ENCODE data around the gene ACAN. TPM values are rescaled to one million over a fixed set of nuclear protein-coding genes. Genes with fewer than 3 reads are reported as not detected.

The ACAN gene
- total and polyA plus RNA-seq, 10 of the 15 experiments (the other 5 are each of a cell fraction or from before 2014, with no cell fraction given): not detected

- Histone ChIP-seq H3K9me3 (replicated peaks; ENCODE audit: control insufficient read depth, insufficient read depth, low read length) (no peaks in the 10 kb centered on the region; the same call in 2 of the 3 replicates), H3K9ac (ENCODE audit: control insufficient read depth, insufficient read depth, low read length) (no peak overlapping the region), H3K27me3 (replicated peaks in 1 of 2; ENCODE audit: control insufficient read depth in 2 of 2, insufficient read depth in 2 of 2, low read length in 1 of 2) (no peaks in the 10 kb centered on the region), H2AFZ (ENCODE audit: control insufficient read depth, low read depth, low read length) (no peak overlapping the region), H3K4me1 (ENCODE audit: control insufficient read depth, insufficient read depth, low read length) (no peaks in the 10 kb centered on the region), H3K4me3 (no peak overlapping the region), H4K20me1 (ENCODE audit: control insufficient read depth, insufficient read depth) (no peaks in the 10 kb centered on the region), H3K79me2 (ENCODE audit: control insufficient read depth, insufficient read depth, low read length) (no peaks in the 10 kb centered on the region), H3K4me2 (ENCODE audit: control insufficient read depth, insufficient read depth) (no peak overlapping the region), H3K36me3 (ENCODE audit: control insufficient read depth in 2 of 2, insufficient read depth in 2 of 2, low read length in 1 of 2) (no peaks in the 10 kb centered on the region), H3K27ac (ENCODE audit: control insufficient read depth, insufficient read depth) (no peak overlapping the region)
- ATAC-seq (no peak), DNase-seq (ENCODE audit: low read depth, low spot score) (no peak), FAIRE-seq (no peak)
- 62% methylated on average over 11 of the region's 11 CpGs for WGBS (ENCODE audit: insufficient coverage, insufficient replicate concordance, low lambda C conversion rate, missing lambda C conversion rate)
- in situ Hi-C loops (cut with MboI): no loop called here
- no peak for TF ChIP-seq GATAD2B (conservative IDR thresholded peaks at IDR 0.05; ENCODE audit: low read depth)
- TF ChIP-seq CEBPZ (IDR thresholded peaks at IDR 0.05; ENCODE audit: low read depth, low read length): no peak
- no peak for TF ChIP-seq TCF7 (IDR thresholded peaks at IDR 0.05; ENCODE audit: borderline replicate concordance)
- no peak for TF ChIP-seq TBL1XR1 (IDR thresholded peaks at IDR 0.05; ENCODE audit: low read depth, low read length)
- intact Hi-C loops (cut with micrococcal nuclease; ENCODE audit: unreplicated experiment): no loop called here
- ChIA-PET SMC1A (ENCODE audit: uncharacterized antibody, unreplicated experiment) (no interaction called here), POLR2A (no interaction called here), CTCF (no interaction called here), RAD21 (ENCODE audit: unreplicated experiment) (no interaction called here)
- BruUV-seq (replicated peaks): no TSS peak
These were observed 55.7 kb downstream of the ACAN start for GRCh38 chr15:88858934-88859333.

- ChIA-PET SMC1A (ENCODE audit: uncharacterized antibody, unreplicated experiment) (no interaction called here), CTCF (interaction anchor here (1.4 kb wide), 1 partner anchor 20 kb away, joined by 4 read pairs; no protein-coding TSS in a partner anchor), POLR2A (no interaction called here), RAD21 (ENCODE audit: unreplicated experiment) (no interaction called here)
- no peak overlapping the region for H3K27ac ChIP-seq (ENCODE audit: control insufficient read depth, insufficient read depth)
- in situ Hi-C loops (cut with MboI): no loop called here
- BruUV-seq (replicated peaks): no TSS peak
- no peaks in the 10 kb centered on the region; the same call in 2 of the 3 replicates for H3K9me3 ChIP-seq (replicated peaks; ENCODE audit: control insufficient read depth, insufficient read depth, low read length)
- no peaks in the 10 kb centered on the region for H3K27me3 ChIP-seq (replicated peaks in 1 of 2; ENCODE audit: control insufficient read depth in 2 of 2, insufficient read depth in 2 of 2, low read length in 1 of 2)
- H3K9ac ChIP-seq (ENCODE audit: control insufficient read depth, insufficient read depth, low read length): no peak overlapping the region
- WGBS (ENCODE audit: insufficient coverage, insufficient replicate concordance, low lambda C conversion rate, missing lambda C conversion rate): 37% methylated on average over 7 of the region's 7 CpGs
- no peaks in the 10 kb centered on the region for H3K36me3 ChIP-seq (ENCODE audit: control insufficient read depth in 2 of 2, insufficient read depth in 2 of 2, low read length in 1 of 2)
- no peak for FAIRE-seq
- ATAC-seq: no peak
- no peak for DNase-seq (ENCODE audit: low read depth, low spot score)
- no peak overlapping the region for H3K4me2 ChIP-seq (ENCODE audit: control insufficient read depth, insufficient read depth)
- H3K4me1 ChIP-seq (ENCODE audit: control insufficient read depth, insufficient read depth, low read length): no peaks in the 10 kb centered on the region
- H2AFZ ChIP-seq (ENCODE audit: control insufficient read depth, low read depth, low read length): no peak overlapping the region
- H3K79me2 ChIP-seq (ENCODE audit: control insufficient read depth, insufficient read depth, low read length): no peaks in the 10 kb centered on the region
- no peak overlapping the region for H3K4me3 ChIP-seq
- intact Hi-C loops (cut with micrococcal nuclease; ENCODE audit: unreplicated experiment): no loop called here
- H4K20me1 ChIP-seq (ENCODE audit: control insufficient read depth, insufficient read depth): no peaks in the 10 kb centered on the region
- no peak for TF ChIP-seq ZNF217 (IDR thresholded peaks at IDR 0.05)
- TF ChIP-seq MLLT1 (IDR thresholded peaks at IDR 0.05): no peak
- no peak for TF ChIP-seq RELB (IDR thresholded peaks at IDR 0.05; ENCODE audit: low read depth)
- TF ChIP-seq NFXL1 (IDR thresholded peaks at IDR 0.05; ENCODE audit: borderline replicate concordance): no peak
- no peak for TF ChIP-seq ZNF24 (IDR thresholded peaks at IDR 0.05)
These were observed 56.3 kb downstream of the ACAN start for GRCh38 chr15:88859550-88859949.

All from GM12878 (cell line).